ENCODE data around the gene CFAP47. TPM values are rescaled to one million over a fixed set of nuclear protein-coding genes. Genes with fewer than 3 reads are reported as not detected.

The CFAP47 gene, protein sequence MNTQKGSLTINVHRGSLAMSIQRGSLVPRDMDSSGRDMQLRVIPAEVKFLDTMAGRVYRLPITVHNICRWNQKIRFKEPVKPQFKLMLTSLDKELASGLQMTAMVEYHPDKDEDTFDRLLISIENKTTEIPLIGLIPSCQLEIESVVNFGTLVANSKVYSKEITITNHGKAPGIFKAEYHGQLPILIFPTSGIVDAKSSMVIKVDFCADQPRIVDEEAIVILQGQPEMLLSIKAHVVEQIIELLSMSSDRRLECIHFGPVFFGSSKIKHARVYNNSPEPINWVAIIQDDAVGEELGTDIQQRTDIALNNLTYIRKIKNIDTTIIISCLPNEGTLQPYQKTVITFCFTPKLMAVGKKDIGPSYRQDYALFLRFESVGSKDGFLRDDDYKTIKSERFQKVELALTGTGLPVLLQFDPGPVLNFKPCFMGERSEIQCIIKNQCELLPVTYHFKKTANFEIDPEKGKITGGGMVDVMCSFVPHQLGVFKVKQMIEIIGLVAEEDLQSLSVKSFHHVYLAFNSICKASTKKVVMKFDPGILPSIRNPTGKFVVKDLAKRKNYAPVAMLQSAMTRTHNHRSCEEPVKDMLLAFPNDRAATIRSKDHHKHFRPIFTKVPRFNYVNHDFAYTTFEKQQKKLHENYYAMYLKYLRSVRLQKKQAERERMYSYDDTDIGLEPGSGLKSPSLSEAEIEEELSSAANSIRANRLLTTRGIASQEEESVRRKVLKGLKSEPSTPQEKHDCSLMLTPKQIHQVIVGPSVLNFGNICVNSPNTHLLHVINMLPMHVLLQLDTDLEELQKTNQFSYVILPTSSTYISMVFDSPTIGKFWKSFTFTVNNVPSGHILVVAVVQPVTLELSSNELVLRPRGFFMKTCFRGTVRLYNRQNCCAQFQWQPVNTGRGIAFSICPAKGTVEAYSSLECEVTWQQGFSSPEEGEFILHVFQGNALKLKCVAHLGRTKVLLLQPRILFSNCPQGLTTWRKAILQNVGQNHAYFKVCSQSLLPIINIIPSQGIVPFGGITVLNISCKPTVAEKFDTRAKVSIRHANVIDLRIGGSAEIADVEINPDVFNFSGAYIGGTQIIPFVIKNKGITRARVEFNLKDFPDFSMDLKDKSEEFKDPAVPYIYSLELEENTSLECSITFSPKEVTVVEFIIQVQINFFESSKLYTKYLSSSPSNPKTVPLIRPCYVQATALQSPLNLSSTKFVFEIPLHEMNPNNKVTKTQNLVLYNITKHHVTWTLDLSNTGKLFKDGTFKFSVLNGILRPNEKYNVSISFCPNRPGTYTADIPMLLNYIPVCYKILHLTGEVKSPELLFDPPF (N-terminal part only)
- not detected in 2 replicates for total RNA-seq

GRCh38 chrX:35919536-35920309 is at the start of gene CFAP47:
Gene CFAP47 (plus strand): TSS chrX:35919734. CDS start chrX:35919800, 66 bp downstream.

Other genes with a start within 250 kb of the CFAP47 start
- gene MAGEB16, start 121.4 kb upstream of the CFAP47 start, total RNA-seq = not detected in 2 replicates